Epithelial cell of esophagus (primary cell): Measurements from ENCODE around the gene ARHGAP26.

Experiments used
- DNase-seq: peaks from one replicate; pipeline ENCODE4 v3.0.0; 2010; ENCODE audit warnings: low read depth
- H3K4me3 ChIP-seq: 2 replicates; pipeline ENCODE4 v1.5.1; 2011; ENCODE audit warnings: mild to moderate bottlenecking, low read length, control low read depth
- CTCF ChIP-seq: IDR thresholded peaks from 2 replicates; pipeline ENCODE4 v1.5.1; 2011; ENCODE audit warnings: low read depth, mild to moderate bottlenecking, low read length, control low read depth, inconsistent platforms; ENCODE audit not compliant: insufficient read depth; ENCODE audit errors: missing control alignments

Gene ARHGAP26

GRCh38 chr5:142886211-142886610 lies 116.0 kb downstream of the ARHGAP26 start:
- no peak for DNase-seq
- no peak overlapping the region for H3K4me3 ChIP-seq
- TF ChIP-seq CTCF, result no peak

DNA sequence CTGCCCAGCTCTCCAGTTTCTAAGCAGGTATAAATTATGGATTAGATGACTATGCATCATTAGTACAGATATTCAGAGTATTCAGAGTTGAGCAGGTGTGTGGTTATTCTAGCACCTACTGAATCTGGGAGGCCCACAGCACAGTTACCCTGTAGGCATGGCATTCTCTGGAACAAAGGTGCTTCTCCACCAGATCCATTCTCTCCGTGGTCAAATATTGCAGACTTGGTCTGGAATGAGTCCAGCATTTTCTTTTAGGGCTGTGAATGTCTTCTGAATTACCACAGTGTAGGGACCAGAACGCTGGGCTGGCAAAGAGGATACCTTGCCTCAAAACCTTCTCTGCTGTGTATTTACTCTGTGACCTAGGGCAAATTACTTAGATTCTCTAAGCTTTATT lies 116.8 kb downstream of the ARHGAP26 start:
- no peak for TF ChIP-seq CTCF
- no peak for DNase-seq
- H3K4me3 ChIP-seq, result no peak overlapping the region

GRCh38 chr5:142888469-142889085 lies 118.4 kb downstream of the ARHGAP26 start:
- no peak overlapping the region for H3K4me3 ChIP-seq
- DNase-seq, result peak; percentile 65
- TF ChIP-seq CTCF, result peak; percentile 68

DNA sequence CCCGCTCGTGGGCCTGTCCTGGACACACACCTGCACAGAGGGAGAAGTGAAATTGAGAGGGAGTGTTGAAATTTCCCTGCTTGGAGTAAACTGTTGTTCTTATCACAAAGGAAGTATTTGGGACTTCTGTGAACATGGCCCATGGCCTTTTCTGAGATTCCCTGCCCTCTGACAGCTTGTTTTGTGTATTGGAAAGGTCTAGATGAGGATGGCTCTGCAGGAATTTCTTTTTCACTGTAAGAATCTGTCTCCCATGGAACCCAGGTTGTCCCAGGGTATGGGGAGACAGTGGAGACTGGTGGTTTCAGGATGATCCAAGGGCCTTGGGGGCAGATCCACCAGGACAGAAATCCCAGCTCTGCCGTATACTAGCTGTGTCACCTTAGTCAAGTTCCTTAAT lies 121.8 kb downstream of the ARHGAP26 start:
- TF ChIP-seq CTCF, result no peak
- H3K4me3 ChIP-seq, result no peak overlapping the region
- no peak for DNase-seq

- no peak for TF ChIP-seq CTCF
- no peak overlapping the region for H3K4me3 ChIP-seq
- no peak for DNase-seq
Observed at GRCh38 chr5:142894315-142894714, 124.1 kb downstream of the ARHGAP26 start.

GRCh38 chr5:142894749-142895148 lies 124.6 kb downstream of the ARHGAP26 start:
- DNase-seq, result no peak
- no peak for TF ChIP-seq CTCF

GRCh38 chr5:142896325-142897007 lies 126.3 kb downstream of the ARHGAP26 start:
- H3K4me3 ChIP-seq, result no peak overlapping the region
- peak; percentile 24 for DNase-seq
- TF ChIP-seq CTCF, result no peak

More at GRCh38 chr5:142894749-142895148, 124.6 kb downstream of the ARHGAP26 start:
- H3K4me3 ChIP-seq, result no peak overlapping the region
